ENCODE data around the gene NCOA1. TPM values are rescaled to one million over a fixed set of nuclear protein-coding genes. Genes with fewer than 3 reads are reported as not detected.
"Not testable (repeated sequence)": the region's sequence is repeated elsewhere in the genome, so short reads cannot be mapped to it uniquely, and the experiment has no call there.

Gene NCOA1
- total and polyA plus RNA-seq, 7 donors = 12.8 to 78.1 (median 44.2) TPM

DNA sequence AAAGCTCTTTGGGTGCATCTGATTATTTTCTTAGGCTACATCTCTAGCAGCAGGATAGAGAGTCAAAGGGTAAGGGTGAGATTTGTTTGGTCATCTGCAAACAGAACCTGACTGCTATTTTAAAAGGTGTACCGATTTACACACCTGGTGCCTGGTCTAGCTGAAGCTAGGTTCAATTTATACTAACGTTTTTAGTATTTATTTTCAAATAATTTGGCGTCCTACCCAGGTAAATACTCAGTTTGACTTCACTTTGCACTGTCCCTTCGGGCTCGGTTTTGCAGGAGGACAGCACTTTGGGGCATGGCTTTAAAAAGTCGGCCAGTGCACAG, 301.5 kb downstream of the NCOA1 start:
- no peak for TF ChIP-seq CTCF (IDR thresholded peaks at IDR 0.05)
- H3K4me3 ChIP-seq = peak overlapping the region; percentile 97
- ATAC-seq = no peak
- no peak for DNase-seq
- H3K27ac ChIP-seq = peak overlapping the region; percentile 100
- peaks cover 7% of the 10 kb centered on the region for H3K4me1 ChIP-seq
- H3K9me3 ChIP-seq = no peaks in the 10 kb centered on the region
- WGBS, 3 donors = 1 to 4% (median 2%) methylated on average over 6 of the region's 6 CpGs
- no peaks in the 10 kb centered on the region for H3K27me3 ChIP-seq (ENCODE audit: insufficient read depth in 3 of 3, low read length in 2 of 3)
- peaks cover 0 to 19% of the 10 kb centered on the region in 2 donors for H3K36me3 ChIP-seq (ENCODE audit: insufficient read depth in 1 of 2, low read depth in 1 of 2)
- intact Hi-C loops (cut with DNase I) = no loop called here

DNA sequence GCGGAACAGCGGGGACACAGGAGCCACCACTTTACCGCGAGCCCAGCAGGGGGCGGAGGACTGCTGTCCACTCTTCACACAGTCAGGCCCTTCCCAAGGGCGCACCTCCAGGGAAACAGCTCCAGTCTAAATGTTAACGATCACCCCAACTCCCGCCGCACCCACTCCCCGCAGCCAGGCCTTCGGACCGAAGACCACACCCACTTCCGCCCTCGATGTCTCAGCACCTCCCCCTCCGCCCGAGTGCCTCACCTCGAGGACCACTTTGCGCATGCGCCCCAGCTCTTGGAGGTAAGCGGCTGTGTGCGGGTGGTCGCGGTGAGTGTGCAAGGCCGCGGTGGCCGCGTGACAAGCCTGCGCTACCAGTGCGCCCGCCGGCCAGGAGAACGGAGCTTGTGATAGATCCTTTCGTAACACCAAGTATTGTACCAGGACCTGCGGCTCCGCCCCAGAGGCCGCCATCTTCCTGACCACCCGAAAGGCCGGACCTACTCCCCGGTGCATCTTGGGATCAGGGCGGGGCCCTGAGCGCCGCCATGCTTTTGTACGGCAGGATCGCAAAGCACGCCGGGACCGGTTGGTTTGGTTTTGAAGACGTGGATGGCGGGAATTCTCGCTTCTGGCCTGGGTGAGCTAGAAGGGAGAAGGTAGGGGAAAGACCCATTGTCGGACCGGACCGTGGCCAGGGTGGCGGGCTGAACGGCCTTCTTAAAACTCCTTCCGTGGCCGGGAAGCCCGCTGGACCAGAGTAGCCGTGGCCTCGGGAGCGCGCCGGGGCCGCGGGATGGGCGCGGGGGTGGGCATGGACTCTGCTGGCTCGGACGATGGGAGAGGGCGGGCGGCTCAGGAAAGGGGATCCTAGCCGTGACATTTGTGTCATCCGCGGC, 302.1 kb downstream of the NCOA1 start, which contains the start of the genes CENPO and PTRHD1:
TSS of gene CENPO (plus strand) at position 552 of the 887 bp plus-strand sequence. CDS start 495 bp downstream, outside the sequence.
TSS of gene PTRHD1 (minus strand) at position 518 of the 887 bp plus-strand sequence. CDS start at position 504, 14 bp downstream.
- peak; percentile 62 for TF ChIP-seq CTCF (IDR thresholded peaks at IDR 0.05)
- Histone ChIP-seq H3K27ac (peak within 1 kb of the TSS; percentile 100), H3K27me3 (ENCODE audit: insufficient read depth in 3 of 3, low read length in 2 of 3) (no peaks in the 10 kb centered on the region), H3K4me3 (peak within 1 kb of the TSS; percentile 97), H3K36me3 (ENCODE audit: insufficient read depth in 1 of 2, low read depth in 1 of 2) (peaks cover 0 to 19% of the 10 kb centered on the region in 2 donors), H3K9me3 (no peaks in the 10 kb centered on the region), H3K4me1 (peaks cover 7% of the 10 kb centered on the region)
- intact Hi-C loops (cut with DNase I) = no loop called here
- DNase-seq (peak; percentile 96 to 98), ATAC-seq (peak; percentile 98 to 100 (median 100))
- WGBS, 3 donors = 0 to 1% (median 0%) methylated on average over 69 to 74 of the region's 74 CpGs

- Histone ChIP-seq H3K36me3 (ENCODE audit: insufficient read depth in 1 of 2, low read depth in 1 of 2) (peaks cover 0 to 14% of the 10 kb centered on the region in 2 donors), H3K4me1 (peaks cover 7% of the 10 kb centered on the region), H3K4me3 (peak overlapping the region; percentile 97), H3K9me3 (no peaks in the 10 kb centered on the region), H3K27me3 (ENCODE audit: insufficient read depth in 3 of 3, low read length in 2 of 3) (no peaks in the 10 kb centered on the region), H3K27ac (no peak overlapping the region)
- WGBS, 3 donors = 5 to 6% (median 5%) methylated on average over 14 of the region's 14 CpGs
- intact Hi-C loops (cut with DNase I) = no loop called here
- DNase-seq = no peak
- TF ChIP-seq CTCF (IDR thresholded peaks at IDR 0.05) = no peak
- no peak for ATAC-seq
Observed at GRCh38 chr2:24793761-24794435, 302.8 kb downstream of the NCOA1 start.

- intact Hi-C loops (cut with DNase I) = no loop called here
- ATAC-seq (no peak), DNase-seq (no peak)
- no peak for TF ChIP-seq CTCF (IDR thresholded peaks at IDR 0.05)
- Histone ChIP-seq H3K4me1 (peaks cover 7% of the 10 kb centered on the region), H3K36me3 (ENCODE audit: insufficient read depth in 1 of 2, low read depth in 1 of 2) (peaks cover 0 to 8% of the 10 kb centered on the region in 2 donors), H3K27ac (no peak overlapping the region), H3K27me3 (ENCODE audit: insufficient read depth in 3 of 3, low read length in 2 of 3) (no peaks in the 10 kb centered on the region), H3K4me3 (no peak overlapping the region), H3K9me3 (no peaks in the 10 kb centered on the region)
- 92 to 97% (median 96%) methylated on average over 2 of the region's 2 CpGs for WGBS, 3 donors
Observed at GRCh38 chr2:24797644-24798043, 306.6 kb downstream of the NCOA1 start.

DNA sequence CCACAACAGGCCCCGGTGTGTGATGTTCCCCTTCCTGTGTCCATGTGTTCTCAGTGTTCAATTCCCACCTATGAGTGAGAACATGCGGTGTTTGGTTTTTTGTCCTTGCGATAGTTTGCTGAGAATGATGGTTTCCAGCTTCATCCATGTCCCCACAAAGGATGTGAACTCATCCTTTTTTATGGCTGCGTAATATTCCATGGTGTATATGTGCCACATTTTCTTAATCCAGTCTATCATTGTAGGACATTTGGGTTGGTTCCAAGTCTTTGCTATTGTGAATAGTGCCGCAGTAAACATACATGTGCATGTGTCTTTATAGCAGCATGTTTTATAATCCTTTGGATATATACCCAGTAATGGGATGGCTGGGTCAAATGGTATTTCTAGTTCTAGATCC, 309.4 kb downstream of the NCOA1 start:
- H3K9me3 ChIP-seq; H3K36me3 ChIP-seq (ENCODE audit: insufficient read depth in 1 of 2, low read depth in 1 of 2); H3K4me3 ChIP-seq; H3K27me3 ChIP-seq (ENCODE audit: insufficient read depth in 3 of 3, low read length in 2 of 3); ATAC-seq; H3K27ac ChIP-seq; intact Hi-C loops (cut with DNase I); DNase-seq; H3K4me1 ChIP-seq: not testable (repeated sequence)
- 94 to 100% (median 98%) methylated on average over 3 of the region's 5 CpGs for WGBS, 3 donors

DNA sequence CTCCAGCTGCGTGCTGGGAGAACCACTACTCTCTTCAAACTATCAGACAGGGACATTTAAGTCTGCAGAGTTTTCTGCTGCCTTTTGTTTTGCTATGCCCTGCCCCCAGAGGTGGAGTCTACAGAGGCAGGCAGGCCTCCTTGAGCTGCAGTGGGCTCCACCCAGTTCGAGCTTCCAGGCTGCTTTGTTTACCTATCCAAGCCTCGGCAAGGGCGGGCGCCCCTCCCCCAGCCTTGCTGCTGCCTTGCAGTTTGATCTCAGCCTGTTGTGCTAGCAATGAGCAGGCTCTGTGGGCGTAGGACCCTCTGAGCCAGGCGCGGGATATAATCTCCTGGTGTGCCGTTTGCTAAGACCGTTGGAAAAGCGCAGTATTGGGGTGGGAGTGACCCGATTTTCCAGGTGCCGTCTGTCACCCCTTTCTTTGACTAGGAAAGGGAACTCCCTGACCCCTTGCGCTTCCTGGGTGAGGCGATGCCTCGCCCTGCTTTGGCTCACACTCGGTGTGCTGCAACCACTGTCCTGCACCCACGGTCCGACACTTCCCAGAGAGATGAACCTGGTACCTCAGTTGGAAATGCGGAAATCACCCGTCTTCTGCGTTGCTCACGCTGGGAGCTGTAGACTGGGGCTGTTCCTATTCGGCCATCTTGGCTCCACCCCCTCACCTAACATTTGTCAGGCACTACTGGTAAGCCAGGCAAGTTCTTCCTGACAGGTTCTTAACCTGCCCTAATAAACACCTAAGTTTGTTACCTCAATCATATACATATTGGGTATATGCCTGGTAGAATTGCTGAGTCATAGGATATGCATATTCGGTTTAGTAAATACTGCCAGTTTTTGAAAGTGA, 315.0 kb downstream of the NCOA1 start:
- H3K27me3 ChIP-seq (ENCODE audit: insufficient read depth in 3 of 3, low read length in 2 of 3); H3K4me1 ChIP-seq; ATAC-seq; H3K36me3 ChIP-seq (ENCODE audit: insufficient read depth in 1 of 2, low read depth in 1 of 2); H3K9me3 ChIP-seq; intact Hi-C loops (cut with DNase I); H3K4me3 ChIP-seq; DNase-seq; H3K27ac ChIP-seq: not testable (repeated sequence)
- WGBS, 3 donors = 94 to 98% (median 97%) methylated on average over 23 to 25 of the region's 25 CpGs
